ENCODE measurements around the gene WNT3A.

Gene WNT3A

GRCh38 chr1:228031276-228031995 lies 24.6 kb downstream of the WNT3A start:
- no peak for DNase-seq

DNA sequence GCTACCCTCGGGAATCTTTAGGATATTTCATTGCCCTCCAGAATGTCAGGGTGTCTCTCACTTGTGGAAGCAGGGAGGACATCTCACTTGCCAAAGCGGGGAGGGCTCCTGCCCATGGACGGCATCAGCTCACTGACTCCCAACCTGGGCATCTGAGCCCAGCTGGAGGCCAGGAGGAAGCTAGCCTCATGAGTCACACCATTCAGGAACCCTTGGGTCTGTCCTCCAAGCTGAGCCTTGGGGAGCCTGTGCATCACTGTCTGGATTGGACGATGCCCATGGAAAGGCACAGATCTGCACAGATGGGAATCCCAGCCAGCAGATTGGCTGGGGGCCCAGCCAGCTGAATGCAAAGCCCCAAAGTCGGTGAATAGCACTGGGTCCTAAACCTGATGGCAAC lies 25.2 kb downstream of the WNT3A start:
- DNase-seq: no peak

- DNase-seq: no peak
Measured at GRCh38 chr1:228033376-228033775, 26.6 kb downstream of the WNT3A start.

GRCh38 chr1:228034954-228035837 lies 28.4 kb downstream of the WNT3A start:
- DNase-seq: no peak

DNA sequence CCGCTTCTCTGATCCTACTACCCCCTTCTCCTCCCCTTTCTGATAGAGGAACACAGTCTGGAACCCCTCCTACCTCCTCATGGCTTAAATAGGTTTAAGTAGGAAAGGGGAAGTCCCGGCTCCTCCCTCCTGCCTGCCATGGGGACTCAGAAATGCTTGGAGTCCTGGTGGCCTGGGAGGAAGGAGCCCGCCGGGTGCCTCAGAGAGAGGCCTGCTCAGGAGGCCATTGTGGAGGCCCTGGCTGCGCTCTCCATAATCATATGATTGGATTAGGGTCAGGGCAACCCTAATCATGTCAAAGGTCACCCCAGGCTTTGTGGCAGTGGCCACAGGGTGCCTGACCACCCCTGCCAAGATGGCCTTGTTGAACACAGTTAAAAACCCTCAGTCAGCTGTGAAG lies 29.0 kb downstream of the WNT3A start:
- no peak for DNase-seq

DNA sequence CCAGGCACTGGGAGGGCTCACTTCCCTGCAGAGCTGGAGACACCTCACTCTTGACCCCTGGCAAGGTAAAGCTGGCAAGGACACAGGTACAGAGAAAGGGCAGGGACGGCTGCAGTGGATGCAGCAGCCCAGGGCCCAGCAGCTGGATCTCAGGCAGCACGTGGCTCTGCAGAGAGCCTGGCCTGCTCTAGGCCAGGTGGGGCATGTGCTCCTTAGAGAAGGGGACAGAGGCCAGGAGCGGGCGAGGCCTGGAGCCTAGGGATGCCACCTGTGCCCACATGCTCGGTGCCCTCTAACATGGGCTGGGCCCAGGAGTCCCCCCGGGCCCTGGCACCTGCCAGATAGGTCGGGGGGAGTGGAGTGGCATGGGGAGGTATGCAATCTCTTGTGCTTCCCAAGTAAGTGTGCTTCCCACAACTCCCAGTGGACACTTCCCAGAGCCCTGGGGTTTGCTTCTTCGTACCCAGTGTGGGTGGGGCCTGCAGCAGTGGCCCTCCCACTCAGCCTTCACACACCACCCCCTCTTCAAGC lies 30.0 kb downstream of the WNT3A start:
- DNase-seq: no peak

DNA sequence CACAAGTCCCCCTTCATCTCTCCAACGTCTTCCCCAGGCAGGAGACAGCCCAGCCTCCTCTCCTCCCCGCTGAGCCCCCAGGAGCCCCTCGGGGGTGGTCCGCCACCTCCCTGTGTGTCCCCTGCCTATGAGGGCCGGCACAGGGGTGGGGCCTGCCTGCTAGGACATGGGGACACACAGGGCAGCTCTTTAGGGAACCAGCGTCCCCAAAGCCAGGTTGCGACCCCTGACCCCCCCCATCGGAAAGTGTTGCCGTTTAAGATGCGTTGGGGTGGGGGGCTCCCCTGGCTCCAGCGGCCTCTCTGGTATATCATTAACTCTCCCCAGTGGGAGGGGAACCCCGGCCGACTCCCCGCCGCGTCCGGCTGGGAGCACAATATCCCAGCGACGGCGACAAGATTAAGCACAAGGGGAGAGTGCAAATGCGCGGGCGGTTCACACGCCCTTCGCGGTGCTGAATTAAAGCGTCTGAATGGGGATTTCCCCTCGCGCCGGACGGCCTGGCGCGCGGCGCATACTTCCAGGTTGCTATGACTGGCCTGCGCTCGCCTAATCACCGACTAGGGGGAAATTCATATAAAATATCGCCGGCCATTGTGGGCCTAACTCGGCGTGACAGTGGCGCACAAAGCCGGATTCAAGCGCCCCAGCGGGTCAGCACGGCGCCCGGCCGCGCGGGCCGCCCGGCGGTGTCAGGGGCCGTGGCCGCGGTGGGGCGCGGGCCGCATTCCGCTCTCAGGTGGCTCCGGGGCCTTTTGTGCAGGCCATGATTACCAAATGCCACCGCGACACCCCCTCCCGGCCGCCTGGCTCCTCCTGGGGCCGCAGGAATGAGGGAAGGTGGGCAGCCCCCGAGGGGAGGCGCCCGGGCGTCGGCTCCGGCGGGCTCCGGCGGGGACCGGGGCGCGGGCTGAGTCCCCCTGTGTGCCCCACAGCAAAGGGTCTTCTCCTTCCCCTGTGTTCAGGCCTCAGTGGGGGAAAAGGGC lies 30.9 kb downstream of the WNT3A start:
- DNase-seq: no peak

GRCh38 chr1:228038387-228039005 lies 31.7 kb downstream of the WNT3A start:
- DNase-seq: no peak

DNA sequence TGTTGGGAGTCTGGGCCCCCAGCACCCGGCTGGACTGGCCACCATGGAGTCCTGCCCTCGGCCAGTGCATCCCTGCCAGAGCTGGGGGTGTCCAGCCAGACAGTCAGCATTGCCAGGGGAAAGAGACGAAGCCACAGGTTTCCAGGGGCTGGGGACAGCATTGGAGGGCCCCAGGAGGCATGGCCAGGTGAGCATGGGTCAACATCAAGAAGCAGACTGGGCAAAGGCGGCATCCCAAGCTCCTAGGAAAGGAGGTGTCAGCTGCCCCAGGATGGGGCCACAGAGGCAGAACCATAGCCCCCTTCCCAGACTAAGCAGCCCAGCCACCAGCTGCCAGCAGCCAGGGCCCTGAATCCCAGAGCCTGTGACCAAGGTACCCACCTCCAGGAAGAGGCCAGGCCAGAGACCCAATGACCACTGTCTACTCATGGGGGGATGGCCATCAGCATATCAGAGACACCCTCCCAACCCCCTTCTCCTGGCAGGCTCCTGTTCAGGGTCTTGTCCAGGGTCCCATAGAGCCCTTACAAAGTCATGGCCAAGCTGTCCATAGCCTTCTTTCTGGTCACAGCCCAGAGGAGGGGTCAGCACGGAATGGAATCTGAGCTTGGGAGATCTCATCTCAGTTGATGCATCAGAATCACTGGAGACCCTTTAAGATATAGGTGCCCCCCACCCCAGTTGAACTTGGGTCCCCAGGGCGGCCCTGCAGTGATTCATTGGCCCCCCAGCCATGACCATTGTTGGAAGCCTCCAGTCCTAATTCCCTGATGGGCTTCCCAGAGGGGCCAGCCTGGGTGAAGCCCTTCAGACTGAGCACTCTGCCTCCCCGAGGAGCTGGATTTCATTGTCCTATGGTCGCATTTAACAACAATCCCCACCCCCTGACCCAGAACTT lies 32.5 kb downstream of the WNT3A start:
- no peak for DNase-seq

- DNase-seq: no peak
Measured at GRCh38 chr1:228039986-228040385, 33.2 kb downstream of the WNT3A start.

- no peak for DNase-seq
Measured at GRCh38 chr1:228041316-228041715, 34.5 kb downstream of the WNT3A start.

GRCh38 chr1:228042508-228042907 lies 35.7 kb downstream of the WNT3A start:
- DNase-seq: no peak

GRCh38 chr1:228043281-228043848 lies 36.6 kb downstream of the WNT3A start:
- no peak for DNase-seq

- no peak for DNase-seq
Measured at GRCh38 chr1:228044961-228045360, 38.2 kb downstream of the WNT3A start.

DNA sequence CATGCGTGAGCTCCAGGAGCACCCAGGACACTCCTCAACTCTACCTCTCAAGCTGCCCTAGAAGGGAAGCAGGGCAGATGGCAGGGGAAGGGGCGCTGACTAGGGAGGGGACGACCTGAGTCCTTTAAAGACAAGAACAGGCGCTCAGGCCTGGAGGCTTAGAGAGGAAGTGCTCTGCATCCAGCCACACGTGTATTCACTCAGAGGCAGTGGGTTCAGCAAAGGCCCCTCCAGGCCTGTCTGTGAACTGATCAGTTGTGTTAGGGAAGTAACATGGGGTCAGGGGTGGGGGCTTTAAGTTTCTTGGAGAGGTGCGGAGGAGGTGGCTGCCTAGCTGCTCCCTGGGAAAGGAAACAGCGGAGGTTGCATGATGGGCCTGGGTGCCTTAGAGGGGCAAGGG lies 38.6 kb downstream of the WNT3A start:
- DNase-seq: no peak

DNA sequence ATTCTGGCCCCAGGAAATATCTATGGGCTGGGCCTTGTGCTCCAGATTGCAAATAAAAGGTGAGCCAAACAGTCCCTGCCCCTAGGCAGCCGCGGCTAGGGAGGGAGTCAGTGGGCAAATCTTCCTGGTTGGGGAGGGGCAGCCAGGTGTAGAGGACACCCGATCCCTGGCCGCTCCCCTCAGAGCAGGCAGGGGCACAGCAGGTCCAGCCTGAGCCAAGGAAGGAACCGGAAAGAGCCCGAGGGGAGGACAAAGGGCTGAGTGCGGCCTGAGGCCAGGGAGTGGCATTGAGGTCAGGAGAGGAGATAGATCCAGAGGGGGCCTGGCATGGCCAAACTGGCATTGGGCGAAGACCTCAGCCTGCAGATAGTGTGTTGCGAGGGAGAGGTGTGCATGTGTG lies 39.1 kb downstream of the WNT3A start:
- no peak for DNase-seq

GRCh38 chr1:228046421-228047182 lies 39.8 kb downstream of the WNT3A start:
- no peak for DNase-seq

GRCh38 chr1:228047183-228047466 lies 40.3 kb downstream of the WNT3A start:
- no peak for DNase-seq

DNA sequence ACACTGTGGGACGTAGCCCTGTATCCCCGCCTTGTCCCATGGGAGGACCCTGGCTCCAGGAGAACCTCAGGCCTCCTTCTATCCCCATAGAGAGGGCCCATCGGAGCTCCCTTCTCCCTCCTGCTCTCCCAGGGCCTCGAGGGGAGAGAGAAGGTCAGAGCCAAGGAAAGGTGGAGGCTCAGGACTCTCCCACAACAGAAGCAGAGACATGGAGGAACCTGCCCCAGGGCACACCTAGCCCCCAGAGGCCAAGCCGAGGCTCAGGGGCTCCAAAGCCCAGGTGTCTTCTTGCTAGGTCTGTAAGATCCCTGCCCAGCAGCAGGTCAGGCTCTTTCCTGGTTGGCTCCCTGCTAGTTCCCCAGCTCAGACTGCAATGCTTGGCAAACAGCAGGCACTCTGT lies 41.3 kb downstream of the WNT3A start:
- DNase-seq: no peak

- no peak for DNase-seq
Measured at GRCh38 chr1:228048659-228049298, 42.0 kb downstream of the WNT3A start.
